Amniotic stem cell (primary cell): ENCODE data around the gene ZNF662.

Experiments
- DNase-seq: peaks from one replicate; lab custom pipeline; 2025; lab: John Stamatoyannopoulos, UW

Gene ZNF662

DNA sequence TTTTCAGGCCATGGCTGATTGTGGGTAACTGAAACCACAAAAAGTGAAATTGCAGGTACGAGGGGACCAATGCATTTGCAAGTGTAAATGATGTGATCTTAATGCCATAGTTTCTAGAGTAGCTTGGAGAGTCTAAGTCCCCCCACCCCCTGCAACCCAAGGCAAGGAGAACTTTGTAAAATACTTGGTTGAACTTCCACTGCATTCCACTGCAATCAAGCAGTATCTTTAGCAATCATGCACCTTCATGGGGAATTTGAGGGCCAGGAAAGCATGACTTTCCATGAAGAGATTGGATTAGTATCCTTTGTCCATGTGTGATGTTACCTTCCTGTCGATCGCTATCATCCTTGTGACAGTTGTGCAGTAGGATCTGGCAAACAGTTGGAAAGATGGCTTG, 18.9 kb upstream of the ZNF662 start:
- DNase-seq, result no peak

- no peak for DNase-seq
Observed at GRCh38 chr3:42891042-42891441, 14.9 kb upstream of the ZNF662 start.

DNA sequence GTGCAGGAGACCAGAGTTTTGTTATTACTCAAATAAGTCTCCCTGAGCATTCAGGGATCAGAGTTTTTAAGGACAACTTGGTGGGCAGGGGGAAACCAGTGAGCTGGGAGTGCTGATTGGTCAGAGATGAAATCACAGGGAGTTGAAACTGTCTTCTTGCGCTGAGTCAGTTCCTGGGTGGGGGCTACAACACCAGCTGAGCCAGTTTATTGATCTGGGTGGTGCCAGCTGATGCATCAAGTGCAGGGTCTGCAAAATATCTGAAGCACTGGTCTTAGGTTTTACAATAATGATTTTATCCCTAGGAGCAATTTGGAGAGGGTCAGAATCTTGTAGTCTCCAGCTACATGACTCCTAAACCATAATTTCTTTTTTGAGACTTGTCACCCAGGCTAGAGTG, 13.8 kb upstream of the ZNF662 start:
- DNase-seq, result no peak

DNA sequence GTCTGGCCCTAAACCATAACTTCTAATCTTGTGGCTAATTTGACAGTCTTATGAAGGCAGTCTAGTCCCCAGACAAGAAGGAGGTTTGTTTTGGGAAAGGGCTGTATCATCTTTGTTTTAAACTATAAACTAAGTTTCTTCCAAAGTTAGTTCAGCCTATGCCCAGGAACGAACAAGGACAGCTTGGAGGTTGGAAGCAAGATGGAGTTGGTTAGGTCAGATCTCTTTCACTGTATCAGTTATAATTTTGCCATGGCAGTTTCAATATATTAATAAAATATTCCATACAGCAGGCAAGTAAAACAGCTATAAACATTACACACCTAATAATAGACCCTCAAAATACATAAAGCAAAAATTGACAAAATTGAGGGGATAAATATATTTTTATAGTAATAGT, 13.1 kb upstream of the ZNF662 start:
- DNase-seq, result no peak

DNA sequence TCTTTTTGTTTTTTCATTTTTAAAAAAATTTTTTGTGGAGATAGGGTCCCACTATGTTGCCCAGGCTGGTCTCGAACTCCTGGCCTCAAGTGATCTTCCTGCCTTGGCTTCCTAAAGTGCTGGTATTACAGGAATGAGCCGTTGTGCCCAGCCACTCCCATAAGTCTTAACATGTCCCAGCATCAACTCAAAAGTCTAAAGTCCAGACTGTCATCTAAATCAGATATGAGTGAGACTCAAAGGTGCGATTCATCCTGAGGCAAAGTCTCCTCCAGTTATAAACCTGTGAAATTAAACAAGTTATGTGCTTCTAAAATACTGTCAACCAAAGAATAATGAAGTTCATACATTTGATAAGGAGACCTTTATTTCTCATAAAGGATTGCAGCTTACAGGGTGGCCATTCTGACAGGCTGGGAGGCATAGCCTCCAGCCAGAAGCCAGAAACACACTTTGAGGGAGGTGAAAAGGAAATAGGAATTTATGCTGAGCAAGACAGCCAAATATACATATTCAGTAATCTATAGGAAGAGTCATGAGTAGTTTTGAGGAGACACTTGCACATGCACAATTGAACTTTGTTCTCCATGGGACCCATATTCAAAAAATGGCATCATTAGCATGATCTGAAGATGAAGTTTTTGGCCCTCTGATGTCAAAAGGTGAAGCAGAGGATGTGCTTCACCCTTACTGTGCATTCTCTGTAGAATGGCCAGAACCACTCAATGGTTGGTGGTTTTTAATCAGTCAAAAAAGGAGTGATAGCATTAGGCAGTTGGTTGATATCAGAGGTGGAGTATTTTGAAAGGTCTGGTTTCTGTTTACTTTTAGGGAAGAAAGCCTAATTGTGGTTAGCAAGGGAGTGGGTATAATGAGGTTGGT, 11.0 kb upstream of the ZNF662 start:
- DNase-seq, result no peak

DNA sequence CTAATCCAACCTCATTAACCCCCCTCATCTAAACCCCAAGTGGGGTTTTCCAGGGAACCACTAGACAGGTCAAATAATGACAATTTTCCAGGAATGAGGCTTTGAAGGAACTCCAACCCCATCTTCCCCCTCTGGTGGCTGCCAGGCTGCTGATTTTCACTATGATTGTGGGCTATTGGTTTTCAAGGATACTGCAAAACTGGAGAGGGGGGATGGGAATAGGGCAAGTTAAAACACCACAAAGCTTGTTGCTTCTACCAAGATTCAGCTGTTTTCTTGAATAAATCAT, 10.4 kb upstream of the ZNF662 start:
- no peak for DNase-seq

- DNase-seq, result no peak
Observed at GRCh38 chr3:42898896-42899675, 6.9 kb upstream of the ZNF662 start.

GRCh38 chr3:42900226-42901072, 5.5 kb upstream of the ZNF662 start:
- DNase-seq, result no peak

- DNase-seq, result no peak
Observed at GRCh38 chr3:42901073-42901415, 4.9 kb upstream of the ZNF662 start.

DNA sequence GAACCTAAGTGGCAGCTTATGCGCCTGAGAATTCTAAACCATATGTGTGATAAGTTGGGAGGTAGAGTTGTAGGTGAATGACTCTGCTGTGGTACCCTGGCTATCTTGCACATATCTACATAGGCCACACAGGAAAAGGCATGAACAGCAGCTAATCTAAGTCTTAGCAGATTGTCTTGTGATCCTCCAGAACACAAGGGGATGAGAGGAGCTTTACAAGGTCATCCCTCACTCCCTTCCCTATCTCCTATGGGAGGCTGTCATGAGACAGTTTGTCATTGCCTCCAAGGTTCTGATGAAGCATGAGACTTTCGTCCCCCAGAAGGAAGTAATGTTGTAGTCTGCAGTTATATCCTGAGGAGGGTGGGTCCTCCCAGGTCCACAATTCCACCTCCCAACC, 3.7 kb upstream of the ZNF662 start:
- DNase-seq, result no peak

- no peak for DNase-seq
Observed at GRCh38 chr3:42904076-42904475, 1.9 kb upstream of the ZNF662 start.

DNA sequence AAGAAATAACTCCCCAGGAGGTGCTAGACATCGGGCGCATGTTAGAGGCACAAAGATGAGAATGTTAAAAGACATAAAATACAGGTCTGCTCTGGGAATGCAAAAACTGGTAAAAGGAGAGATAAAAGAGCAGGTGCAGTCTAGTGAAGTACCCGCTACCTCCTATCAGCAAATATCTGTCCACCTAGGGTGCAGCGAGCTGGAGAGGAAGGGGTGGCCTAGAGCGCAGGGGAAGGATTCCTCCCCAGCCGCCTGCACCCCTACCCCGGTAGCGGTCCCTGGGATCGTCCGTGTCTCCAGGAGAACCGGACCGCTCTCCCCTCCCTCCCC, 237 bp upstream of the ZNF662 start:
- no peak for DNase-seq

DNA sequence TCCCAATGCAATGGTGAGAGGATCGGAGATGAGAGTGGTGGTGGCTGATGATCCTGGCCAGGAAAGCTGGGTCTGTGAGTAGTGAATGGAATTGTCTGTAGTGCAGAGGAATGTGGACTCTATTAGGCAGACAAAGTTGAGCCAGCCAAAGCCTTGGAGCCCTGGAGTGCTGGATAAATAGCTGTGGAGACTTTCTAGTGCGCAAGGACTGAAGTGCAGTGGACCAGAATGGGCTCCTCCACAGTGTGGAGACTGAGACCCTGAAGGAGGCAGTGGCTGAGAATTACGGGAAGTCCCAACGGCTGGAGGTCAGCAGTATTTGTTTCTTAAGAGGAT, 874 bp downstream of the ZNF662 start:
- DNase-seq, result no peak

GRCh38 chr3:42908675-42909074, 2.7 kb downstream of the ZNF662 start:
- DNase-seq, result no peak

DNA sequence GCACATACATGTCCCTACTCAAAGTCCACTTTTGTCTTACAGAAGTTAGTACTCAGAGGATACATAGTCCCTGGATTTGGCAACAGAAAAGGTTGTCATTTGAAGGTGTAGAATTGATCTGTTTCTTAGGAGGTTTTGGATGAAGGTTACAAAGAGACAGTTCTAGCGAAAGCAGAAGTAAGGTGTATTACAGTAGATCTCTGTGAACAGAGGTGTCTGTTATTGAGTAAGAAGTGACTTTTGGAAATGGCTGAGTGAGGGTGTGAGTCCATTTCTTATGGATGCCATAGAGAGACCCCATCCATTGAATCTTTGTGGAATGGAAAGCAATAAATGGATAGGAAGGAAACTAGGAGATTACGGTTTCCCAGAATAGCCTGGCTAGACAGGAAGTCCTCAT, 5.6 kb downstream of the ZNF662 start:
- no peak for DNase-seq

DNA sequence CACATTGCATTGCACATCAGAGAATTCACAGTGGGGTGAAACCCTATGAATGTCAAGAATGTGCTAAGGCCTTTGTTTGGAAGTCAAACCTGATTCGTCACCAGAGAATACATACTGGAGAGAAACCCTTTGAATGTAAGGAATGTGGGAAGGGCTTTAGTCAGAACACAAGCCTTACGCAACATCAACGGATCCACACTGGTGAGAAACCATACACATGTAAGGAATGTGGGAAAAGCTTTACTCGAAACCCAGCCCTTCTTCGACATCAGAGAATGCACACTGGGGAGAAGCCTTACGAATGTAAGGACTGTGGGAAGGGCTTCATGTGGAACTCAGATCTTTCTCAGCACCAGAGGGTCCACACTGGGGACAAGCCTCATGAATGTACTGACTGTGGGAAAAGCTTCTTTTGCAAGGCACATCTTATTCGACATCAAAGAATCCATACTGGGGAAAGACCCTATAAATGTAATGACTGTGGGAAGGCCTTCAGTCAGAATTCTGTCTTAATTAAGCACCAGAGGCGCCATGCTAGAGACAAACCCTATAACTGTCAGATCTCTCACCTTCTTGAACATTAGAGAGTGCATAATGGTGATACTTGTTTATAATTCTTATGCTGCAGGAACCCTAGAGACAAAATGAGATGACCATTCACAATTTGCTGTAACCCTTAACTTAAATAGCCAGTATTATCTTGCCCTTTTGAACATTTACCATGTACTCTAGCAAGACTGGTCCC, 9.0 kb downstream of the ZNF662 start:
- no peak for DNase-seq

GRCh38 chr3:42923606-42924005, 17.7 kb downstream of the ZNF662 start:
- no peak for DNase-seq

DNA sequence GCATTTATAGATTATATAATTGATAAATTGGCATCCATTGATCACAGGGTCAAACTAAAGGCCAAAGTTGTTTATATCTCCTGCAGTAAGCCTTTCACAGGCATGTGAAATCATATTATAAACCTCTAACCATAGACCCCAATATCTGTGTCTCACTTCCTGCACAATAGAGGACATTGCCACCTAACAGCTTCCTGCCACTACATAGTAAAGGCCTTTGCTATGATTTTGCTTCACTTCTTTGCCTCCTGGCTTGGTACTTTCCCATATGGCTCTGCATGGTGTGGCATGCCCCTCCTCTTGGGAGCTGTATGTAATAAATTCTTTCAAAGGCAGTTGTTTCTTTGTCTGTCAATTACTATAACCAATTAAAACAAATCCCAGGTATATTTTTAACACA, 20.4 kb downstream of the ZNF662 start:
- no peak for DNase-seq

GRCh38 chr3:42934111-42934510, 28.2 kb downstream of the ZNF662 start:
- no peak for DNase-seq

- no peak for DNase-seq
Observed at GRCh38 chr3:42934910-42935309, 29.0 kb downstream of the ZNF662 start.

DNA sequence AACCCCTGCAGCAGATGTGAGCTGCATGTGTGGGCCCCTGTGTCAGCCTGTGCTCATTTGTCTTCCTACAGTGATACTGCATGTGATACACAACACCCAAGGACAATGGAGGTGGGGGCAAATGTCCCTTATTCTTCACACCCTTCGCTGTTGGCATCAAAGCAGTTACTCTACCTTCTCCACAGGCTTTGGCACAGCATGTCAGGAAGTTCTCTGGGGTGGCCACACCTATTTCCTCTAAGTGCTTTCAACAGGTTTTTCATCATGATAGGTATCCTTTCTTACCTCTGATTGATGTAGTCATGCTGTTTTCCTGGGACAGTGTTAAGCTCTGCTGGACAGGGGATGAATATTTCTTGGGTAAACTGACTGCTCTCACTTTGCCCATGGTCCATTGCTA, 29.5 kb downstream of the ZNF662 start:
- no peak for DNase-seq
